Ovary (tissue), 9 donors: ENCODE results near the gene TRIM41. TPM values are rescaled to one million over a fixed set of nuclear protein-coding genes. Genes with fewer than 3 reads are reported as not detected.

ENCODE experiments used
- DNase-seq, 5 donors: peaks; one replicate each; pipeline ENCODE4 v3.0.0-alpha.2; 2019 to 2020
- H3K27ac ChIP-seq, 2 donors: fragments of 200-600 bp; one replicate each; pipeline versions ENCODE4 v1.5.1 to v1.8.0; 2019 to 2022
- H3K27me3 ChIP-seq: fragments of 200-600 bp; one replicate; pipeline ENCODE4 v1.8.0; 2022
- H3K36me3 ChIP-seq: fragments of 200-600 bp; sonication (generic); one replicate; pipeline ENCODE4 v1.5.1; 2019
- H3K4me1 ChIP-seq: one replicate; pipeline ENCODE4 v1.8.1; 2013; ENCODE audit warnings: mild to moderate bottlenecking, moderate library complexity; ENCODE audit not compliant: insufficient read depth
- H3K4me3 ChIP-seq: fragments of 200-600 bp; sonication (generic); one replicate; pipeline ENCODE4 v1.5.1; 2017
- H3K9me3 ChIP-seq, 2 donors: fragments of 200-600 bp in 1 of 2; sonication (generic) in 1 of 2; one replicate each; pipeline versions ENCODE4 v1.5.1 to v1.8.1; 2013 to 2019; ENCODE audit warnings: mild to moderate bottlenecking in 1 of 2, moderate library complexity in 1 of 2
- EP300 ChIP-seq: sonication (generic); formaldehyde crosslinking; IDR thresholded peaks from one replicate; pipeline ENCODE4 v1.6.1; 2017; ENCODE audit warnings: antibody characterized with exemption
- POLR2A ChIP-seq: fragments of 450-650 bp; IDR thresholded peaks from one replicate; pipeline ENCODE4 v1.6.1; 2017; ENCODE audit warnings: antibody characterized with exemption, mild to moderate bottlenecking, moderate library complexity
- WGBS, 3 donors: extraction: QIAGEN DNeasy Blood & Tissue Kit in 1 of 3; methylation state at CpG; one replicate each; pipeline versions ENCODE4 v1.1.5 to v1.1.7; 2013 to 2017; 5-methylcytosine and 5-hydroxymethylcytosine counted together
- intact Hi-C, 4 donors: fragments of 100-400 bp; cut with DNase I; formaldehyde crosslinking; loops; one replicate each; pipeline versions ENCODE4 v1.11.0 to v1.15.1; 2022 to 2023
- polyA plus RNA-seq, 2 donors: library from polyadenylated mRNA; stranded (reverse); fragments of 200-250 nt in 1 of 2; fragments of 350-450 nt in 1 of 2; fragmentation: Illumina TruSeq in 1 of 2; extraction: RNeasy Lipid Tissue Mini Kit (QIAGEN cat#74804) in 1 of 2; gene quantifications; one replicate each; pipeline ENCODE4 v1.2.3, GENCODE V29; 2013 to 2014
- total RNA-seq, 7 donors: library from RNA; depleted of rRNA in 2 of 7; stranded (reverse); fragments of >200 nt in 2 of 7; fragmentation: NEBNext Ultra II Directional in 3 of 7; extraction: Animal tissue kit (Norgen Biotek cat#: 25700) in 3 of 7; gene quantifications; one replicate each; pipeline versions ENCODE4 v1.1.0 to v1.2.4, GENCODE V29; 2016 to 2023
- TF ChIP-seq, protein P1 (sequence below), 3 donors: fragments of 450-650 bp in 2 of 3; fragments of 200-600 bp in 1 of 3; IDR thresholded peaks; one replicate each; pipeline versions ENCODE4 v1.5.1 to v1.8.0; 2016 to 2022; ENCODE audit warnings: antibody characterized with exemption in 3 of 3, mild to moderate bottlenecking in 1 of 3
- donor health status: DM: no; HTN: no; CAD: no; lungs with moderate emphysema.
- donor health status: DM: no; HTN: no; CAD: no.
- donor health status: Bipolar disorder and iron deficiency.
- donor health status: DM: yes; HTN: yes; CAD: no.
- donor health status: DM: no; HTN: no; CAD: no.
- donor health status: DM: yes; HTN: yes; CAD: no.

The TRIM41 gene
- total and polyA plus RNA-seq, 9 donors = 8.2 to 22.7 (median 15.4) TPM

DNA sequence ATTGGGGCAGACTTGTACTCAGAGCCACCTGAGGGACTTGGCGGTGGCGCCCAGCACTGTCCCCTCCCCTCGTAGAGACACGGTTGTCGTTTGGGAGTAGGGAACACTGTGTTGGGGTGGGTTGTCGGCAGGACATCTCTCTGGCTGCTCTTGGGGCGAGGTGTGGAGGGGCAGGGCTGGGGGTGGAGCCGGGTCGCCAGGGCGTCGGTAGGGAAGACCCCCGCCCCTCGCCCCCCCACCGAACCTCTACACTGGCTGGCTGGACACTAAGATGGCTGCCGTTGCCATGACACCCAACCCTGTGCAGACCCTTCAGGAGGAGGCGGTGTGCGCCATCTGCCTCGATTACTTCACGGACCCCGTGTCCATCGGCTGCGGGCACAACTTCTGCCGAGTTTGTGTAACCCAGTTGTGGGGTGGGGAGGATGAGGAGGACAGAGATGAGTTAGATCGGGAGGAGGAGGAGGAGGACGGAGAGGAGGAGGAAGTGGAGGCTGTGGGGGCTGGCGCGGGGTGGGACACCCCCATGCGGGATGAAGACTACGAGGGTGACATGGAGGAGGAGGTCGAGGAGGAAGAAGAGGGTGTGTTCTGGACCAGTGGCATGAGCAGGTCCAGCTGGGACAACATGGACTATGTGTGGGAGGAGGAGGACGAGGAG is 778 bp downstream of the TRIM41 start:
- Histone ChIP-seq H3K4me1 (peaks cover 5% of the 10 kb centered on the region), H3K27ac (peak overlapping the region; percentile 77 to 97), H3K4me3 (peak overlapping the region; percentile 86), H3K36me3 (no peaks in the 10 kb centered on the region), H3K9me3 (no peaks in the 10 kb centered on the region), H3K27me3 (no peaks in the 10 kb centered on the region)
- intact Hi-C loops = loop anchor here in 2 of 4 donors (2.0 to 5.0 kb wide), 2 partner anchors 19 to 37 kb away; partner anchors contain the start of gene RACK1 (in 2 of the 2)
- peak in 2 of 5 donors; percentile 66 to 77 for DNase-seq
- WGBS, 3 donors = 0% methylated on average over 31 of the region's 31 CpGs
- TF ChIP-seq EP300 (no peak), POLR2A (no peak)
- TF ChIP-seq, protein P1, sequence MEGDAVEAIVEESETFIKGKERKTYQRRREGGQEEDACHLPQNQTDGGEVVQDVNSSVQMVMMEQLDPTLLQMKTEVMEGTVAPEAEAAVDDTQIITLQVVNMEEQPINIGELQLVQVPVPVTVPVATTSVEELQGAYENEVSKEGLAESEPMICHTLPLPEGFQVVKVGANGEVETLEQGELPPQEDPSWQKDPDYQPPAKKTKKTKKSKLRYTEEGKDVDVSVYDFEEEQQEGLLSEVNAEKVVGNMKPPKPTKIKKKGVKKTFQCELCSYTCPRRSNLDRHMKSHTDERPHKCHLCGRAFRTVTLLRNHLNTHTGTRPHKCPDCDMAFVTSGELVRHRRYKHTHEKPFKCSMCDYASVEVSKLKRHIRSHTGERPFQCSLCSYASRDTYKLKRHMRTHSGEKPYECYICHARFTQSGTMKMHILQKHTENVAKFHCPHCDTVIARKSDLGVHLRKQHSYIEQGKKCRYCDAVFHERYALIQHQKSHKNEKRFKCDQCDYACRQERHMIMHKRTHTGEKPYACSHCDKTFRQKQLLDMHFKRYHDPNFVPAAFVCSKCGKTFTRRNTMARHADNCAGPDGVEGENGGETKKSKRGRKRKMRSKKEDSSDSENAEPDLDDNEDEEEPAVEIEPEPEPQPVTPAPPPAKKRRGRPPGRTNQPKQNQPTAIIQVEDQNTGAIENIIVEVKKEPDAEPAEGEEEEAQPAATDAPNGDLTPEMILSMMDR (IDR thresholded peaks at IDR 0.05) = no peak

DNA sequence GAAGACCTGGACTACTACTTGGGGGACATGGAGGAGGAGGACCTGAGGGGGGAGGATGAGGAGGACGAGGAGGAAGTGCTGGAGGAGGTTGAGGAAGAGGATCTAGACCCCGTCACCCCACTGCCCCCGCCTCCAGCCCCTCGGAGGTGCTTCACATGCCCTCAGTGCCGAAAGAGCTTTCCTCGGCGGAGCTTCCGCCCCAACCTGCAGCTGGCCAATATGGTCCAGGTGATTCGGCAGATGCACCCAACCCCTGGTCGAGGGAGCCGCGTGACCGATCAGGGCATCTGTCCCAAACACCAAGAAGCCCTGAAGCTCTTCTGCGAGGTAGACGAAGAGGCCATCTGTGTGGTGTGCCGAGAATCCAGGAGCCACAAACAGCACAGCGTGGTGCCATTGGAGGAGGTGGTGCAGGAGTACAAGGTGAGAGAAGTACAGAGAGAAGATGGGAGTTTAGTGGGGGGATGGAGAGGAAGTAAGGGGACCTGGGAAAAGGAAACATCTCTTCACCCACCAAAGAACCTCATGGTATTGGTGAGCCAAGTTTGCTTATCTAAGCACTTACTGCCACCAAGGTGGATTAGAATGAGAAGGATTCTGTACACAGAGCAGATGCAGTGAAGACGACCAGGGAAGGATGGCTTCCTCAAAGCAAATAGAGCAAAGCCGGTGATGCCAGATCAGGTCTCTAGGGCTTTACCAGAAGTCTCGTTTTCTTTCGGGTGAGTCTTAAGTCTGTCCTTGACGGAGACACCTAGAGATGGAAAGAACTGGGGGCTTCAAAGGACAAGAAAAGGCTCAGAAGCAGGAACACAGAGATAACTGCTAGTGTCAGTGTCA is 1.5 kb downstream of the TRIM41 start:
- WGBS, 3 donors = 46 to 72% (median 63%) methylated on average over 22 of the region's 22 CpGs
- H3K36me3 ChIP-seq = no peaks in the 10 kb centered on the region
- H3K9me3 ChIP-seq = no peaks in the 10 kb centered on the region
- peak in 2 of 5 donors; percentile 51 to 57 for DNase-seq
- intact Hi-C loops = loop anchor here in 2 of 4 donors (2.0 to 5.0 kb wide), 2 partner anchors 18 to 37 kb away; partner anchors contain the start of gene RACK1 (in 1 of the 2)
- H3K27me3 ChIP-seq = no peaks in the 10 kb centered on the region
- peaks cover 5% of the 10 kb centered on the region for H3K4me1 ChIP-seq
- H3K4me3 ChIP-seq = peak overlapping the region; percentile 86
- no peak for TF ChIP-seq POLR2A
- TF ChIP-seq, protein P1 (IDR thresholded peaks at IDR 0.05) = no peak
- no peak for TF ChIP-seq EP300
- no peak overlapping the region for H3K27ac ChIP-seq

DNA sequence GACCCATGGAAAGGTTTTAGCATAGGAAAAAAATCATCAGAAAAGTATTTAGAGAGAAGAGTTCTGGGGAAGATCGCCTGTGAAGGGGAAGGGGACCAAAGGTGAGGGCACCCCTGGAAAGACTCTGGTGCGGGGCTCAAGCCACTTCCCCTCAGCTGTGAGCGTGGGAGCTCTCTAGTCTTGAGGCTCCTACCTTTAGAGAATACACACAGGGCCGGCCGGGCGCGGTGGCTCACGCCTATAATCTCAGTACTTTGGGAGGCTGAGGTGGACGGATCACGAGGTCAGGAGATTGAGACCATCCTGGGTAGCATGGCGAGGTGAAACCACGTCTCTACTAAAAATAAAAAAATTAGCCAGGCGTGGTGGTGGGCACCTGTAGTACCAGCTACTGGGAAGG is 6.9 kb downstream of the TRIM41 start:
- intact Hi-C loops = no loop called here
- WGBS, 3 donors = 87 to 94% (median 88%) methylated on average over 13 of the region's 13 CpGs
- TF ChIP-seq POLR2A = no peak
- TF ChIP-seq, protein P1 (IDR thresholded peaks at IDR 0.05) = no peak
- TF ChIP-seq EP300 = no peak
- no peak overlapping the region for H3K4me3 ChIP-seq
- H3K27me3 ChIP-seq = no peaks in the 10 kb centered on the region
- H3K4me1 ChIP-seq = no peaks in the 10 kb centered on the region
- no peaks in the 10 kb centered on the region for H3K9me3 ChIP-seq
- DNase-seq = no peak
- H3K27ac ChIP-seq = no peak overlapping the region
- H3K36me3 ChIP-seq = no peaks in the 10 kb centered on the region

DNA sequence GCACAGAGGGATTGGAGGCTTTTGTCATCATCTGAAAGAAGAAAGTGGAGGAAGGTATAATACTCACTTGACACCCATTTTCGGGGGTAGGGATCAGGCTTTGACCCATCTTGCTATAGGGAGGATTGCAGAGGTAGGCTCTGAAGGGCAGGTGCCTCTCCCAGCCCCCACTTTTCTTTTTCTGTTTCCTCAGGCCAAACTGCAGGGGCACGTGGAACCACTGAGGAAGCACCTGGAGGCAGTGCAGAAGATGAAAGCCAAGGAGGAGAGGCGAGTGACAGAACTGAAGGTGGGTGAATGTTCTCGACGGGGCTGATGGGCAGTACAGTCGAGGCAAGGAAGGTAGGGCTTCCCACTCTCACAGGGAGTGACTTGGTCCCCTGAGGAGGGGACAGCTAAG is 7.5 kb downstream of the TRIM41 start:
- DNase-seq = no peak
- Histone ChIP-seq H3K27me3 (no peaks in the 10 kb centered on the region), H3K9me3 (no peaks in the 10 kb centered on the region), H3K27ac (no peak overlapping the region), H3K4me3 (no peak overlapping the region), H3K4me1 (no peaks in the 10 kb centered on the region), H3K36me3 (no peaks in the 10 kb centered on the region)
- intact Hi-C loops = no loop called here
- 84 to 90% (median 85%) methylated on average over 6 of the region's 6 CpGs for WGBS, 3 donors
- TF ChIP-seq, protein P1 (IDR thresholded peaks at IDR 0.05) = no peak
- no peak for TF ChIP-seq POLR2A
- no peak for TF ChIP-seq EP300
